Activated naive CD4-positive, alpha-beta T cell (primary cell): ENCODE data around the gene ASAP3.

Experiments used
- DNase-seq, 4 experiments: peaks; one replicate each; lab custom pipeline; 2025; lab: John Stamatoyannopoulos, UW

Gene ASAP3

GRCh38 chr1:23477359-23478144 lies 6.4 kb downstream of the ASAP3 start:
- no peak for DNase-seq

- DNase-seq: no peak
Measured at GRCh38 chr1:23475641-23476040, 8.3 kb downstream of the ASAP3 start.

- DNase-seq: no peak
Measured at GRCh38 chr1:23475134-23475628, 8.8 kb downstream of the ASAP3 start.

- no peak for DNase-seq
Measured at GRCh38 chr1:23473037-23473800, 10.8 kb downstream of the ASAP3 start.

DNA sequence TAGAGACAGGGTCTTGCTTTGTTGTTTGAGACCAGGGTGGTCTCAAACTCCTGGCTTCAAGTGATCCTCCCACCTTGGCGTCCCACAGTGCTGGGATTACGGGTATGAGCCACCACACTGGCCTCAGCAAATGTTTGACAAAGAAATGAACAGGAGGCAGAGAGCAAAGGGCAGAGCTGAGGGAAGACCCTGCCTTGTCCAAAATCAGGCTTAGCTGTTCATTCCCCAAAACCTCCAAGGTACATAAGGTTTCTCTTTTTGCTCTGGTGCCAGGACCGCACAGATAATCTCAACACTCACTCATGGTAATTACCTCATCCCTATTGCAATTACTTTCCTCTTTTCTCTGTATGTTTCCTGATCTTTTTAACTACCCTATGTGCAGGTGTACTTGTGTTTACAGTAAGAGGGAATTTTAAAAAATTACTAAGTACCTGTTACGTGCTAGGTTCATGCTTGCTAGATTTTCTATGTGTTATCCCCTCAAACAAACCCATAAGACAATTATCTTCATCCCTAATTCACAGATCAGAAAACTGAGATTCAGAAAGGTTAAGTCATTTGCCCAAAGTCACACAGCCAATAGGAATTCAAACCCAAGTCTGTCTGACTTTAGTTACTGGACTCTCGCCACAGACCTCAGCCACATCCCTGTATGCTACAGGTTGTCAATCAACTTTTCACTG lies 11.5 kb downstream of the ASAP3 start:
- DNase-seq: no peak

DNA sequence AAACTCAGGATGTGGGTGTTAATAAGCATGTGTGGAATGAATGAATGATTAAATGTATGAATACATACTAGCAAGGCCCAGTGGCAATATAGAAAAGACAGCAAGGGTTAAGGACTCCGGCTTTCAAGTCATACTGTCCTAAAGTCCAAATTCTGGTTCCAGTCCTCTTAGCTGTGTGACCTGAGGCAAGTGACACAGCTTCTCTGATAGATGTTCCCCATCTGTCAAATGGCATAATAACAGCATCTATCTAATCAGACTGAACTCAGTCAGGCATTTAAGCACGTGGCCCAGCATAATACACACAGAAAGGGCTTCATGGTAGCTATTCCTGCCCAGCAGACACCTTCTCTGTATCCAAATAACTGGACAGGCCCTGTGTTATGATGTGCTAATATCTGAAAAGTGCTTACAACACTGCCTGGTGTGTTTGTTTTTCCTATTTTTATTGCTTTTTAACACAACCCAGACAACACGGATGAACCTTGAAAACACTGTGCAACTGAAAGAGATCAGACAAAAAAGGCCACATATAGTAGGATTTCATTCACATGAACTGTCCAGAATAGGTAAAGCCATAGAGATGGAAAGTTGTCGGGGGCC lies 12.4 kb downstream of the ASAP3 start:
- no peak for DNase-seq

GRCh38 chr1:23470282-23471070 lies 13.5 kb downstream of the ASAP3 start:
- no peak for DNase-seq

DNA sequence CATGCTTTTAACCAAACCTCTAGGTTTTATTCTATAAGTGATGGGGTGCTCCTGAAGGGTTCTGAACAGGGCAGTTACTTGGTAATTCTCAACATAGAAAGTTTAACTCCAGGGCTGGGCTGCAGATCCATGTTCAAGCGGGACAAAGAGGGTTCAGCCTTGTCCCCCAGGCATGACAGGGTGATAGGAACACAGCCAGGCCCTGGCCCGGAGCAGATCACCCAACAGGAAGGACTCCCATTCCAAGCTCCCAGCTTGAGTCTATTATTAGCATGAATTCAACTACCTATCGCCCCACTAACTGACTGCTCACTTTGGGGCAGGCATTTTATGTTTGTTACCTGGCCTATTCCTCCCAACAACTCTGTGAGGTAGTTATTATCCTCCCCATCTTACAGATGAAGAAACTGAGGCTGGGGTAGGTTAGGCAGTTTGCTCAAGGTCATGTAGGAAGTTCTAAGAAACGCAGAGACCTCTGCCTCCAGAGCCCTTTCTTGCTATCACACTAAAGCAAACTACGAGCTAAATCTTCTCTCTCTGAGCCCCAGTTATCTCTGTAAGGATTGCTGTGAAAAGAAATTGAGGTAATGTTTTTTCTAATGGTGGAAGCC lies 14.5 kb downstream of the ASAP3 start:
- DNase-seq: no peak

GRCh38 chr1:23466423-23466989 lies 17.5 kb downstream of the ASAP3 start:
- no peak for DNase-seq

- no peak for DNase-seq
Measured at GRCh38 chr1:23463286-23463685, 20.7 kb downstream of the ASAP3 start.

- DNase-seq: no peak
Measured at GRCh38 chr1:23462766-23463165, 21.2 kb downstream of the ASAP3 start.

DNA sequence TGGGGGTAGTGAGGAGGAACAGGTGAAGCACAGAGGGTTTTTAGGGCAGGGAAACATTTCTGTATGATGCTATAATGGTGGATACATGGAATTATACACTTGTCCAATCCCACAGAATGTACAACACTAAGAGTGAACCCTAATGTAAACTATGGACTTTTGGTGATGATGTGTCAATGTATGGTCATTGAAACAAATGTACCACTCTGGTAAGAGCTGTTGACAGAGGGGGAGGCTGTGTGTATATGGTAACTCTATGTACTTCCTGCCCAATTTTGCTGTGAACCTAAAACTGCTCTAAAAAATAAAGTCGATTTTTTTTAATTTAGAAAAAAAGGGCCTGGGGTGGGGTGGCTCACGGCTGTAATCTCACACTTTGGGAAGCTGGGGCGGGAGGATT lies 22.9 kb downstream of the ASAP3 start:
- DNase-seq: no peak

- DNase-seq: no peak
Measured at GRCh38 chr1:23460519-23460918, 23.5 kb downstream of the ASAP3 start.

DNA sequence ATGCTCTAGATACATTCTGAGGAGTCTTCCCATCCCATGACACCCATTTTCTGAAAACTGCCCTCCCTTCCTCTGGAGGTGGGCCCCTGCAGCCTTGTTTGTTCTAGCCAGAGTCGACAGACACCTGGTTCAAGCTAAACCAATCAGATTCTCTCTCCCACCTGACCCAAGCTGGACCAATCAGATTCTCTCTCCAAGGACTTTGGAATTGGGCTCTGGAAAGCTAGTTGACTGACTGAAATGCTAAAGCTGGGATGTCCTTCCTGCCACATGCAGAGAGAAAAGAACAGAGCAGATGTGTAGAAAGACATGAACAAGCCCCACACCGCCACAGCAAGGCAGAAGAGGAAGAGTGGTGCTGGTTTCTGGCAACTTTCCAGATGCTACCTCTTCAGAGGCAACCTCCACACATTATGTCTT lies 24.6 kb downstream of the ASAP3 start:
- no peak for DNase-seq

DNA sequence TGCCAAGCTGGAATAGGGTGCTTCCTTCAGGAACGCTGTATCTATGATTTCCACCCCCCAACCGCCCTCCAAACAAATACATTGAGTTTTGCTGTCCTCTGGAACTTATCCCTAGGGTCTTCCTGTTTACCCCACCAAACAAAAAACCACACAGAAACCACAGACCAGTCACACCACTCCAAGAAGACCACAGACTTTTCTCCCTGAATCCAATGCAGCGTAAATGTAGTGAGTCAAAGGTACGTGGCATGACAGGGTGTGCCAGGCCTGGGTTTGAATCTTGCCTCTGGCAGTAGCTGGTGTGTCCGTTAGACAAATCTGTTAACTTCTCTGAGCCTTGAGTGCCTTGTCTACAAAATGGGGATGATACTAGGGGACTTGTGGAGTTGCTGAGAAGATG lies 27.8 kb downstream of the ASAP3 start:
- no peak for DNase-seq

GRCh38 chr1:23453455-23454000 lies 30.5 kb downstream of the ASAP3 start:
- DNase-seq: no peak

DNA sequence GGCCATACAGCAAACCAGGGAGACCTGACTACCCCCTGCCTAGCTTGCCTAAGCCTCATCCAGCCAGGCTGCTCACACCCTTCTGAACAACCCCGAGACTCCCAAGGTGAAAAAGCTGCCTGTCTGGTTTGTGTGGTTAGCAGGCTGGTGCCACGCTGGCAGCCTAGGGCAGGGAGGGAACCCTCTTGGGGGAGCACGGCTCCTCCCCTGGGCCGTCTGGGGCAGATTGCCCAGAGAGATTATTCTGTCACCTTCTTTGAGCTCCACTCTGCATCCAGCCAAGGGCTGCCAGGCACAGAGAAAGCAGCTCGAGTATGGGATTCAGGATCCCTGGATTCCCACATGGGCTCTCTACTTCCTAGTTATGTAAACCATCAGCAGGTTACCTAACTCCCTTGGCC lies 32.0 kb downstream of the ASAP3 start:
- no peak for DNase-seq

- DNase-seq: no peak
Measured at GRCh38 chr1:23451441-23451840, 32.5 kb downstream of the ASAP3 start.

- no peak for DNase-seq
Measured at GRCh38 chr1:23450894-23451293, 33.1 kb downstream of the ASAP3 start.

- no peak for DNase-seq
Measured at GRCh38 chr1:23449958-23450357, 34.0 kb downstream of the ASAP3 start.
